ENCODE data around the gene CPEB3.
"Not testable (repeated sequence)": the region's sequence is repeated elsewhere in the genome, so short reads cannot be mapped to it uniquely, and the experiment has no call there.

The CPEB3 gene

DNA sequence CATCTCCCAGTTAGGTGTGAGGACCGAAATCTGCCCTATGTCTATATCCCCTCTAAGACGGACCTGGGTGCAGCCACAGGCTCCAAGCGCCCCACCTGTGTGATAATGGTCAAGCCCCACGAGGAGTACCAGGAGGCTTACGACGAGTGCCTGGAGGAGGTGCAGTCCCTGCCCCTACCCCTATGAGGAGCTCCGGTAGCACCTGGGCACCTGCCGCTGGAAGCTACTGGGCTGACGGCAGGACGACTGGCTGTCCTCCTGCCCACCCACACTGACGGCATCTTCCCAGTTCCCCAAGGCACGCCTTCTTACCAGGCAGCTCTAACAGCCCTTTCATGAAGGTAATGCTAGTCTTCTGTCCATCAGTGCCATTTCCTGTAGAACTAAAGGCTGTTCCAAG, 74.3 kb downstream of the CPEB3 start:
- in situ Hi-C loops (cut with MboI; ENCODE audit: low sequenced_read_pairs) = not testable (repeated sequence)

DNA sequence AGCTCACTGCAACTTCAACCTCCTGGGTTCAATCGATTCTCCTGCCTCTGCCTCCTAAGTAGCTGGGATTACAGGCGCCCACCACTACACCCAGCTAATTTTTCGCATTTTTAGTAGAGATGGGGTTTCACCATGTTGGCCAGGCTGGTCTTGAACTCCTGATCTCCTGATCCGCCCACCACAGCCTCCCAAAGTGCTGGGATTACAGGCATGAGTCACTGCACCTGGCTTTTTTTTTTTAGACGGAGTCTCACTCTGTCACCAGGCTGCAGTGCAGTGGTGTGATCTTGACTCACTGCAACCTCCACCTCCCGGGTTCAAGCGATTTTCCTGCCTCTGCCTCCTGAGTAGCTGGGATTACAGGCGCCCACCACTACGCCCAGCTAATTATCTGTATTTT, 75.7 kb downstream of the CPEB3 start:
- in situ Hi-C loops (cut with MboI; ENCODE audit: low sequenced_read_pairs) = not testable (repeated sequence)

DNA sequence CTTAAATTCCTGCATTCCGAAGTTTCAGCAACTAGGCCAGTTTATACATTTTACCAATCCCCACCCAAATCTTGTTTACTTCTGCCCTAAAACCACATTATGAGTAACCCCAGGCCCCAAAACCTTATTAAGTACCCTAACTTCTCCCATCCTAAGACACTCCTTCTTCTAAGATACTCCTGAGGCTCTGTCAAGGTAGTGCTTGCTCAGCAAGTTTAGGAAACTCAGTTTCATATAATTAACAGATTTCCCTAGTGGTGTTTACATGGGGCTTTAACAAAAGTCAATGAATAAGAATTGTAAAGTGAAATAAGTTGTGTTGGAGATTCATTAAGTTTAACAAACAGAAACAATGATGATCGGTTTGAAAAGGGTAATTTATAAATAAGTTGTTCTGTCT, 77.8 kb downstream of the CPEB3 start:
- in situ Hi-C loops (cut with MboI; ENCODE audit: low sequenced_read_pairs) = no loop called here

DNA sequence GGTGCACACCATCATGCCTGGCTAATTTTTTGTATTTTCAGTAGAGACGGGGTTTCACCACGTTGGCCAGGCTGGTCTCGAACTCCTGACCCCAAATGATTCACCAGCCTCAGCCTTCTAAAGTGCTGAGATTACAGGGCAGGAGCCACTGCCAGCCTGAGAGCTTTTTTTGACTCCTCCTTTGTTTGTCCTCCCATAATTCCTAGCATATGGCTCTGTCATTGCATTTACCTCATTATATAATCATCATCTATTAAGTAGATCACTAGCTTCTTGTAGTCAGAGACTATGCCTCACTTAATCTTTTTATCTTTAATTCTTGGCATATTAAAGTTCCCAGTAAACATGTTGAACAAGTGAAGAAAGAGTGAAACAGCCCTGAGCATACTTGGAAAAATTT, 82.1 kb downstream of the CPEB3 start:
- in situ Hi-C loops (cut with MboI; ENCODE audit: low sequenced_read_pairs) = no loop called here

DNA sequence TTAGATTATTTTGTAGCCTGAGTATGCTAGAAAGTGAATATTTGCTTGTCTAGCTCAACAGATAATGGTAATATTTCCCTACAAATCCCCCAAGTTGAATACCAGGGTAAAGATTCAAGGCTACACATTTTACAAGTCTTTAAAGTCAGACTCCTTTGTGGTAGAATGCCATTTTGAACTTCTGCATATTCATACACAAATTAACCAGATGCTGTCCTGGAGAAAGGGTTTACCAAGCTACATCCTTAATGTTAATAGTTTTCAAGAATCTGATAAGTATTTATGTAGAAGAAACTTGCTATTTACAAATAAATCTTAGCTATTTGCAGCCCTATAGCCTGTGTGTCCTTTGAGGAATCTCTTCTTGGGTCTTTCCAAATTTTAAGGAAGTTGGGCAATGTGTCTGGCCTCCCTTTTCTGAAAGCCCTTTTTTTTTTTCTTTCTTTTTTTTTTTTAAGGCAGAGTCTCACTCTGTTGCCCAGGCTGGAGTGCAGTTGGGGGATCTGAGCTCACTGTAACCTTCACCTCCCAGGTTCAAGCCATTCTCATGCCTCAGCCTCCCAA, 82.6 kb downstream of the CPEB3 start:
- in situ Hi-C loops (cut with MboI; ENCODE audit: low sequenced_read_pairs) = no loop called here

DNA sequence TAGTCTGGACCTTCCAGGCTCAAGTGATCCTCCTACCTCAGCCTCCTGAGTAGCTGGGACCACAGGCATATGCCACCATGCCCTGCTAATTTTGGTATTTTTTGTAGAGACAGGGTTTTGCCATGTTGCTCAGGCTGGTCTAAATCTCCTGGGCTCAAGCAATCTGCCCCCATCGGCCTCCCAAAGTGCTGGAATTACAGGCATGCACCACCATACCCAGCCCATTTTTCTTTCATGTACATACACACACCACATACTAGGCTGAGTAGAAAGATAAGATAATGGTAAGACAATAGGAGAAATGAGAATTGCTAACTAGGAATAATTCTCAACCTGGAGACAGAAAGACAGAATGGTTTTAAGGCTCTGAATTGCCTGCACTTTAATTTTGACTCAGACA, 83.8 kb downstream of the CPEB3 start:
- in situ Hi-C loops (cut with MboI; ENCODE audit: low sequenced_read_pairs) = no loop called here

DNA sequence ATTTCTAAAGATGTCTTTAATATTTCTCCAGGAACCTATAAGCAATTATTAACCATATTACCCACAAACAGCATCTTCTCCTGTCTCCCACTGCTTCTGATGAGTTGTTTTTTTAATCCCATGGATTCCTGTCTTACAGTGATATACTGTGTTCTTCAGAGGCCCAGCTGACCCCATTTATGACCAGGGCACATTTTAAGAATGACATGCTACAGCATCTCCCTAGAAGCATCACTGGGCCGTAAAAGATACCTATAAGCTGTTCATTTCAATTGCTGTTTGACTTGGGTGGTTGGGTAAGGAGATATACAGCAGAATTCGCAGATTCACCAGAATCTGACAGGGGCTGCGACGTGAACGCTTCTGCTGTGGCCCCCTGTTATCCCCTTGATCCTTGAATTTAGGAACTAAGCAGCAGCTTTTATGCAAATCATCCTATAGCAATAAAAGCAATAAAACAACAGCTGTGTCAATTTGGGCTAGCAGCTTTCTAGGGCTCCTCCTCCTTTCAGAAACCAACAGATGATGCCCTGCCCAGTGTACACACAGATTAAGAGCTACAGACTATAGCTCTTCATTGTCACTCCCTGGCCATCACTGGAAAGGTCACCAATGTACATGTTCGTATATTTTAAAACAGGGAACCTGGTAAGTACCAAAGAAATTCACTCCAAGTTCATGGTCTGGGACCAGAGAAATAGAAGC, 86.8 kb downstream of the CPEB3 start:
- in situ Hi-C loops (cut with MboI; ENCODE audit: low sequenced_read_pairs) = no loop called here

DNA sequence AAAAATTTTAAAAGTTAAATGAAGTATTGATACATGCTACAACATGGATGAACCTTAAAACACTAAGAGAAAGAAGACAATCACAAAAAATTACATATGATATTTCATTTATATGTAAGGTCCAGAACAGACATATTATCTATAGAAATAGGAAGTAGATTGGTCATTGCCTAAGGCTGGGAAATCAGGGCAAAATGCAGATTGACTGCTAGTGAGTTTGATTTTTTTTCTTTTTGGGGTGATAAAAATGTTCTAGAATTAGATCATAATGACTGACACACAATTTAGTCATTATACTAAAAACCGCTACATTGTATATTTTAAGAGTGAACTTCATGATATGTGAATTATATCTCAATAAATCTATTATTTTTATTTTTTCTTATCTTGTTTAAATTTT, 88.3 kb downstream of the CPEB3 start:
- in situ Hi-C loops (cut with MboI; ENCODE audit: low sequenced_read_pairs) = no loop called here

DNA sequence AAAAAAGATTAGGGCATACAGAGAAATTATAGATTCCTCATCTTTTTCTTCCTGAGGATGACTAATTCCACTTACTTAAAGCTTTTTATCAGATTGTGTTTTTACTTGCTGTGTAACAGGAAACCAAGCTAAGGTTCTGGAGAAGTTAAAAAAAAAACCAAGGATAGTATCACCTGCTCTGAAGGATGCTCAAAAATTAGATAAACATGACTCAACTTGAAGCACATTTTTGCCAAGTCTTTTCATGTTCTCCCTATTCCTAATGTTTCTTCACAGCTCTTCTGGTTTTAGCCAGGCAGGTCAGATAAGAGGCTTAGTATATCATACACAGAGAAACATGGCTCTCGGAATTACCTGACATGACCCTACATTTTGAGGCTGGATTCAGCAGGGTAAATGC, 90.3 kb downstream of the CPEB3 start:
- in situ Hi-C loops (cut with MboI; ENCODE audit: low sequenced_read_pairs) = no loop called here

DNA sequence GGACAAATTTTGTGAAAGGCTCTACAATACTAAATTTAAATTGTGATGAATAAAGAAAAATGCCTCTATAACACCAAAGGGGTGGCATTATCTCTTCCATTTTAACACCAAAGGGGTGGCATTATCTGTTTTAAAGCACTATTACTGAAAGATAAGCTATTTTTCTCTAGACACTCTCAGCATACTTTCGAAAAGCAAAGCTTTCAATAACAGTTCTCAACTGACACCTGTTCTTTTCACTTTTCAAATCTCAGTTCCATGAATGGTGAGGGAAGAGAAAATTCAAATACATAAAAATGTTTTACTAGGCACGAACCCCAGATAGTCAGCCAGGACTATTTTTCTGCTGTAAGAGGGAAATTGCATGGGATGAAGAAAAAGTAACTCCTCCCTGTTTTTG, 103.8 kb downstream of the CPEB3 start:
- in situ Hi-C loops (cut with MboI; ENCODE audit: low sequenced_read_pairs) = no loop called here

DNA sequence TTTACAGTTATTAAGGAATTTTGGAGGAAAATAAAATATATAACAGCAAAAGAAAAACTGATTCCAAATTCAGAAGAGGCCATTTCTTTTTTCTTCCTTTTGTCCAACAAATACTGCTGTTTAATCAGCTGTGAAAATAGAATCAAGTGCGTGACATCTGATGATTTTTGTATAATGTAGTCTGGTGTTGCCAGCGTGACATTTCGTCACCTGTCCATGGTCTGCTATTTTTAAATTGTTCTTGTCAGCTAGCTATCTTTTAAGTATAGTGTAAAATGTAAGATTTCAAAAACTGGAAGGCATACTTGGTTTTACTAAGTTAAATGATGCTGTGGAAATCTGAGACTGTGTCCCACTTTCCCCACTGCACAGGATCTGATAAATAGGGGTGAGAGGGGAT, 105.9 kb downstream of the CPEB3 start:
- in situ Hi-C loops (cut with MboI; ENCODE audit: low sequenced_read_pairs) = no loop called here

DNA sequence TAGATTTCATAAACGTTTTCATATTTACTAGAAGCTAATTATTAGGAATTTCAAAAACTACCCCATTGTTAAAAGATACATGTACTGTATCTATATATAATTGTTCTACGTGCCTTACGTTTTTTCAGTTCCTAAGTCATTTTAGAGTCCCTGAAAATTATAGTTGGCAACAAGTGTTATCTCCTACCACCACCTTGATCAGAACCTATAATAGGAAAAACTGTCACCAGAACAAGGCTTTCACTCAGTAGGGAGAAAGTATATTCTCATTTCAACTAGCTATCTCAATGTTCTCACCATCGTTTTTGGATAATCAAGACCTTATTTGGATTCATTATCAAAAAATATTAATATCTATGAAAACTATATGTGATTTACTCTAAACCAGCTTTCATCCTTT, 107.7 kb downstream of the CPEB3 start:
- in situ Hi-C loops (cut with MboI; ENCODE audit: low sequenced_read_pairs) = no loop called here

DNA sequence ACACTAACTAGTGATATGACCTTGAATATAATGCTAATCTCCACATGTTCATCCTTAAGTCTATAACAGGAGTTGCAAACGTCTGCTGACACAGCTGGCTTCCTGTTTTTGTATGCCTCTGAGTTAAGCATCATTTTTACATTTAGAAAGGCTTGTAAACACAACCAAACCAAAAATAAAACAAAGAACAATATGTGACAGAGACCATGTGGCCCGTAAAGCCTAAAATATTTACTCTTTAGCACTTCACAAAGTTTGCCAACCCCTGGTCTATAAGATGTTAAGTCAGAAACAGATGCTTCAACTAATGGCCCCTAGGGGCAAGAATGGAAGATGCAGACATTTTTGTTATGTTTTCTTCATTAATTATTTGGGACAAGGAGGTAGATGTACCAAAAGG, 109.3 kb downstream of the CPEB3 start:
- in situ Hi-C loops (cut with MboI; ENCODE audit: low sequenced_read_pairs) = no loop called here

DNA sequence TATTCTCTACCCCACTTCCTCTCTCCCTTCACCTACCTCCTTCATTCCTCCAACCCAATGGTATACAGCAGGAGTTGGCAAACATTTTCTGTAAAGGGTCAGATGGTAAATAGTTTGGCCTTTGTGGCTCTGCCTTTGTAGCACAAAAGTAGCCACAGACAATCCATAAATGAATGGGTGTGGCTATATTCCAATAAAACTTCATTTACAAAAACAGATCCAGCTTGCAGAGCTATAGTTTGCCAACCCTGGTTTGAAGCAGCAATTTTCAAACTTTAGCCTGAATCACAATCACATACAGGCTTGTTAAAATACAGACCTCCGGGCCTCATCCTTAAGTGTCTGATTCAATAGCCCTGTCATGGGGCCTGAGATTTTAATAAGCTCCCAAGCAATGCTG, 110.5 kb downstream of the CPEB3 start:
- in situ Hi-C loops (cut with MboI; ENCODE audit: low sequenced_read_pairs) = no loop called here

DNA sequence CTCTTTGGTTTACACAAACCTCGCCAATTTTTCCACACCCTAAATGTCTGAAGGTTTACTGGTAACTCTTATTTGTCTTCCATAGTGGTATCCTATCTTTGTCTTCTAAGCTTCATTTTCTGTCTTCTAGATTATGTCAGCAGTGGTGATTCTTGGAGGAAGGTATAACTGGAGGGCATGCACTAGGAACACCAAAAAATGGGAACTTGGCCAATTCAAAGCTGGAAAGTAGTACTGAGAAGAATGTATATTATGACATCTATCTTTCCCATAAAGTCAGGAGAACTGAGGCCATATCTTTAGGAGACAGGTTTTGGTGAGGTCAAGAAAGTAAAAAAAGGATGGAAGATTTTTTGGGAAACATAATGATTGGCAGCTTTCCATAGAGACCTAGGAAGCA, 113.3 kb downstream of the CPEB3 start:
- in situ Hi-C loops (cut with MboI; ENCODE audit: low sequenced_read_pairs) = no loop called here

DNA sequence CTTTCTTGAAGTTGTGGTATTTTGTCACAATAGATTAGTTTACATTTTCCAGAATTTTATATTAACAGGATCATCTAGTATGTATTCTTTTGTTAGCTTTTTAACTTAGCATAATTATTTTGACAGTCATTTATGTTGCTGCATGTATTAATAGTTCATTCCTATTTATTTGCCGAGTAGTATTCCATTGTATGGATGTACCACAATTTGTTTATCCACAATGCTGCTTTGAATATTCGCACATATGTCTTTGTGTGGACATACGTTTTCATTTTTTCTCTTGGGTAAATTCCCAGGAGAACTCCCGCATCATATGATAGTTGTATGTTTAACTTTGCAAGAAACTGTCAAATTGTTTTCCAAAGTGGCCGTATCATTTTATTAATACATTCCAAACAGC, 115.7 kb downstream of the CPEB3 start:
- in situ Hi-C loops (cut with MboI; ENCODE audit: low sequenced_read_pairs) = no loop called here

DNA sequence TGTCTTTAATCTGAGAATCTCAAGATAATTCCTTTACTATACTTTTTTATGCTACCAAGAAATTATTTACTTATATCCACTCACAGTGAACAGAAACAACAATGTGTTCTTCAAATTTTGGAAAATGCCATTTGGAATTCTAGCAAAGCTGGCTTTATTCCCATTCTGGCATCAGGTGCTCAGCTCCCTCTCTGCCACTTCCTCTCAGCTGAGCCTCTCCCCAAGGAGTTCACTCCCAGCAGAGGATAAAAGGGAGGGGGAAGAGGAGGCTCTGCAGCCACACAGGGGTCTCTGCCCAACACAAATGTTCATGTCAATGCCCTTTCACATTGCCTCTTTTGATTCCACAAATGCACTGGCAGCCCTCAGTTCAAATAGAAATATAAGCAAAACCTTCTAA, 116.9 kb downstream of the CPEB3 start:
- in situ Hi-C loops (cut with MboI; ENCODE audit: low sequenced_read_pairs) = no loop called here

DNA sequence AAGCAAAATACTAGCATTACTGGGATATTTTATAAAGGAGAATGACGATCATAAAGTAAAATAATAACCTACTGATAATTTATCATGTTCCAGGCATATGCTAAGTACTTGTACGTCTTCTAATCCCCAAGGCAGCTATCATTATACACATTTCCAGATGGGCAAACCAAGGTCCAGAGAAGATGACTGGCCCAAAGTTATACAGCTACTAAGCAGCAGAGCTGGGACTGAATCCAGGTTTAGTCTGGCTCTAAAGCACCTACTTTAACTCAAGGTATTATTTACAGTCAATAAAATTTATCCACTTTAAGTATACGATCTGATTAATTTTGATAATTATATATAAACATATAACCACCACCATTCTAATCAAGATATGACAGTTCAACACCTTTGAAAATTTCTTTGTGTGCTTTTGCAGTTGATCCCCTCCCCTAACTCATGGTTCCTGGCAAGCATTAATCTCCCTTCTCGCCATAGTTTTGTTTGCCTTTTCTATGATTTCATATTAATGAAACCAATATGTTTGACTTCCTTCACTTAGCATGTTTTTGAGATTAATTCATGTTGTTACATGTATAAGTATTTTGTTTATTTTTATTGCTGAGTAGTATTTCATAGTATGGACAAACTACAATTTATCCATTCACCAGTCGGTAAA, 126.7 kb downstream of the CPEB3 start:
- in situ Hi-C loops (cut with MboI; ENCODE audit: low sequenced_read_pairs) = no loop called here

DNA sequence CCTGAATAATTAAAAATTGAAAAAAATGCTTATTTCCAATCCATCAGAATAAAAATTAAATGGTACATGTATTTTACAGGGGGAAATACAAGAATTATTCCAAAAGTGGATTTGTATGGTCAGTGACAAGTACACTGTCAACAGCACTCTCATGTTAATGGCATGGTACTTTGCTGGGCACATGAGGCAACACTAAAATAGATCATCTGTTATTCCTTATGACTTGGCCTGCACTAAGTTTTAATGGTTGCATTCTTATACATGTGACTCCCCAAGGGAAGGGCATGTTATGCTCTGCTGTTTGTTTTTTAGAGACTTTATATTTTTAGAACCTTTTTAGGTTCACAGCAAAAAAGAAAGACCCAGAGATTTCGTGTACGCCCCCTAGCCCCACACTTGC, 128.3 kb downstream of the CPEB3 start:
- in situ Hi-C loops (cut with MboI; ENCODE audit: low sequenced_read_pairs) = no loop called here

DNA sequence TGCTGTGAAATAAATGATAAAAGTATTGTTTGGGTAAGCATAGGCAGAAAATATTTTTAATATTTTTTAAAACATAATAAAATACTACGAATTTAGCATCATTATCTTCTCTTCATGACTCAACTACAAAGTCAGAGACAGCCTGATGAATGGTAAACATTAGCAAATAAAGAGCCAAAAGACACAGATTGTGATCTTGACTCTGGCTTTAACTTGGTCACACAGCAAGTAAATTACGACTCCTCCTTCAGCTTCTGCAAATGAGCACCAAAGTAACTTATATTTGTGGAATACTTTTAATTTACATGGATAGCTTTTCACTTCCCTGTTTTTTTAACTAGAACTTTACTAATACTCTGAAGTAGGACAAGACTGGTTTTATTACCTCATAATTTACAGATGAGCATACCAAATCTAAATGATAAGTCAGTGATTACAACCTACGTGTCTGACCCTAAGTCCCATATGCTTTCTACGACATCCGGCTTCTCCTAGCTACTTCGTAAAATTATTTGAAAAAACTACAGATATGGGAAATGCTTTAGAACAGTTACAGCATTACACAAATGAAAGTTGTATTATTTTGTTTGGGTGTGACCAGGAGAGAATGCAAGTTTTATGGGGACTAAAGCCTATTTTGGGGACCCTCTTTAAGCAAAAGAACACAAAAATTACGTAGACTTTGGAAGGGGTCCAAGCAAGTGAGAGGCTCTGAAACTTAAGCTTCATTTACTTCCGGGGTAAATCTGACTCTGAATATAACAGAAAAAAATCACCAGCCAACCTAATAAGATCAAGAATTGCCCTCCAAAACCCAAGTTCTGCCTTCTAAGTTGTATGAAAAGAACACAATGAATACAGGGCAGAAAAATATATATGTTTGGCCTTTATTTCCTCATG, 133.8 kb downstream of the CPEB3 start:
- in situ Hi-C loops (cut with MboI; ENCODE audit: low sequenced_read_pairs) = no loop called here

DNA sequence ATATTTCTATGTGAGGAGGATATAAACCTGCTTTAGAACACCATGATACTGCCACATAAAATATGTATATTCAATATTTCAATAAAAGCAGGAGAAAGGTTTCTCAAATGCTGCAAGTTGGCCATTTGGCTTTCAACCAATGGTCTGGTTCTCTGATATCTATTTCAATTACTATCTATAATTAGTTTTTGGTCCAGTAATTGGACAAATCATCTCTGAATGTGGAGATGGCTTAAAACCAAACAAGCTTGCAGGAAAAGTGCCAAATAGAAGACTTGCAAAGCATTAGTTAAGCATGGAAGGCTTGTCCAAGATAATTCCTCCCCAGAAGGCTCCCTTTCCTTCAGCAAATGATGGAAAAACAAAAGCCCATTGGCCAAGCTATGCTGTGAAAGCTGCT, 140.1 kb downstream of the CPEB3 start:
- in situ Hi-C loops (cut with MboI; ENCODE audit: low sequenced_read_pairs) = no loop called here

DNA sequence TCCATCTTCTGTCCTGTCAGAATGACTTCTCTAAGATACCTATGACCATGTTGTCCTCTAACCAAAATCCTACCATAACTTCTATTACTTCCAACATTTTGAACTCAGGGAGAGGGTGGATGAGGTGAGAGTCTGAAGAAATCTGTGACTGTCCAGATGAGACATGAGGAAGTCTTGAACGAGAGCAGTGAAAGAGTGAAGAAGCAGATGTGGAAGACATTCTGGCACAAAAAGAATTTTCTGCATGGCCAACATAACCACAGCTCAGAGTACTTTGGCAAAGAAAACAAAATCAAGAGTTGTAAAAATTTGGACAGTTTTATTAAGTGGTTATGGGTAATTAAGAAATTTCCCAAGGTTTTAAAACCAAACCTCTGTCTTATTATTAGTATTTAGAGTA, 141.6 kb downstream of the CPEB3 start:
- in situ Hi-C loops (cut with MboI; ENCODE audit: low sequenced_read_pairs) = no loop called here
